ENCODE data around the gene CCDC68.

The CCDC68 gene

GRCh38 chr18:54914816-54915215 lies 44.4 kb downstream of the CCDC68 start:
- no peak for DNase-seq

GRCh38 chr18:54911551-54911950 lies 47.7 kb downstream of the CCDC68 start:
- no peak for DNase-seq

GRCh38 chr18:54910161-54910919 lies 48.9 kb downstream of the CCDC68 start:
- no peak for DNase-seq

GRCh38 chr18:54909538-54909937 lies 49.7 kb downstream of the CCDC68 start:
- DNase-seq, result no peak

DNA sequence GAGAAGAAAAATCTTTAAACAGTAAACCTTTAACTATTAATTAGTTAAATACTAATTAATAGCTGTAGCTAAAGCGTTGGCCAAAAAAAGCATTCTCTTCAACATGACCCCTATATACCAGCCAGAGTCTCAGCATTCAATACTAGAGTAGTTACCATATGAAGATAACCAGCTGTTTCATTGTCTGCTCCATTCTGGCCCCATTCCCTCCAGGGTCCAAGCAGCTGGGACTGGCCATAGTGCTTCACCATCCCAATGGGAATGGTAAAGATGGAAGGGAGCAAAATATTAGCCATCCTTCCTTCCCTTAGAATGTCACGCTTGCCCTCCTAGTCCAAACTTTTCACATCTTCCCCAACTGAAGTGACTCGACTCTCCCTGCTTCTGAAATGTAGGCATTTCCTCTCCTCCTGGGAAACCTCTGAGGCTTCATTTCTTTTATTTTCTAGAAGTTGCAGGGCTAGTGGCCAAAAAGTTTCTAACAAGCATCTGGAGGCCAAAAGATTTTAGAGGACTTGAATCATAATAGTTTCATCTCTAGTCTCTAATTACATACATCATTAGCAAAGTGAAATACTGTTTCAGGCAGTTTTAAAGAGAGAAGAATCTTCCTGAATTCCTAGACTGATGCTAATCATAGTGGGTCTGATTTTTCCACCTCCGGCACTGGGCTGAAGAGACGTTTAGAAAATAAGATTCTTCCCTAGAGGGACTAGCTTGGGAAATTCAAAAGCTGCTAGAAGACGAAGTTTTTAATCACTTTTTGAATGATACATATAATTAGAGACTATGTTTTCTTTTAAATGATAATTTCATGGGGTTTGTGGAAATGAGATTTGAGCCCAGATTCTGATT lies 52.7 kb downstream of the CCDC68 start:
- no peak for DNase-seq

DNA sequence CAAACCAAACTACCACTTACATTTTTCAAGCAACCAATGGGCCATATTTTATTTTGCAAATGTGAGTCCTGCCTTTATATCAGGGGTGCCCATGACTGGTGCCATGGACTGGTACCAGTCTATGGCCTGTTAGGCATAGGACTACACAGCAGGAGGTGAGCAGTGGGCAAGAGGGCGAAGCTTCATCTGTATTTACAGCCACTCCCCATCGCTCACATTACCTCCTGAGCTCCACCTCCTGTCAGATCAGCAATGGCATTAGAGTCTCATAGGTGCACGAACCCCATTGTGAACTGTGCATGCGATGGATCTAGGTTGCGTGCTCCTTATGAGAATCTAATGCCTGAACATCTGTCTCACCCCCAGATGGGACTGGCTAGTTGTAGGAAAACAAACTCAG lies 53.6 kb downstream of the CCDC68 start:
- DNase-seq, result no peak

GRCh38 chr18:54904581-54904980 lies 54.7 kb downstream of the CCDC68 start:
- DNase-seq, result no peak

DNA sequence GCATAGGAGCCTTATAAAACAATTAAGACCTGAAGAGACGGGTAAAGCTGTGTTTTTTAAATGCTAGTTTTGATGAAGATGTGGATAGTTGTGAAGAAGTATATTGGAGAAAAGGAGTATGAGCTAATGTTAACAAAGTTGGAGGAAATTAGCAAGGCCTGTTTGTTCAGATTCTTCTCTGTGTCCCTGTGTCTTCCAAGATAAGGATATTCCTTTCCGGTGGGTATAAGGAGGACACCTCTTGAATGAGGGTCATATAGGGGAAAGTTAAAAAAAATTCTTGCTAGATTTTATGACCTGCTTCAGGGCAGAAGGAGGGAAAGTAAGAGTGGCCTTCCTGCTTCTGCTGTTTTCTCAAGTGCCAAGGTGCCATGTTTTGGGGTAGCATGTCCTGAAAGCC lies 59.0 kb downstream of the CCDC68 start:
- DNase-seq, result no peak

DNA sequence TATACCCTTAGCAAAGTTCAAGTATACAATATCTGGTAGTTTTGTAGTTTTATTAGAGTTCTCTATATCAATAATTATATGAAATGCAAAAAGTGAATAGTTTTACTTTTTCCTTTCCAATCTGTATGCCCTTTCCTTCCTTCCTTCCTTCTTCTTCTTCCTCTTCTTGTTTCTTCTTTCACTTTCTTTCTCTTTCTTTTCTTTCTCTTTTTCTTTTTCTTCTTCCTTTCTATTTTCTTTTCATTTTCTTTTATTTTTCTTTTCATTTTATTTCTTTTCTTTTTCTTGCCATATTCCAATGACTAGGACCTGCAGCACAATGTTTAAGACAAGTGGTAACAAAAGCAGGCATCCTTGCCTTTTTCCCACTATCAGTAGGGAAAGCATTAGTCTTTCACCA lies 59.8 kb downstream of the CCDC68 start:
- DNase-seq, result no peak

GRCh38 chr18:54888933-54889332 lies 70.3 kb downstream of the CCDC68 start:
- no peak for DNase-seq

- DNase-seq, result no peak
These were observed 70.9 kb downstream of the CCDC68 start for GRCh38 chr18:54888378-54888777.

DNA sequence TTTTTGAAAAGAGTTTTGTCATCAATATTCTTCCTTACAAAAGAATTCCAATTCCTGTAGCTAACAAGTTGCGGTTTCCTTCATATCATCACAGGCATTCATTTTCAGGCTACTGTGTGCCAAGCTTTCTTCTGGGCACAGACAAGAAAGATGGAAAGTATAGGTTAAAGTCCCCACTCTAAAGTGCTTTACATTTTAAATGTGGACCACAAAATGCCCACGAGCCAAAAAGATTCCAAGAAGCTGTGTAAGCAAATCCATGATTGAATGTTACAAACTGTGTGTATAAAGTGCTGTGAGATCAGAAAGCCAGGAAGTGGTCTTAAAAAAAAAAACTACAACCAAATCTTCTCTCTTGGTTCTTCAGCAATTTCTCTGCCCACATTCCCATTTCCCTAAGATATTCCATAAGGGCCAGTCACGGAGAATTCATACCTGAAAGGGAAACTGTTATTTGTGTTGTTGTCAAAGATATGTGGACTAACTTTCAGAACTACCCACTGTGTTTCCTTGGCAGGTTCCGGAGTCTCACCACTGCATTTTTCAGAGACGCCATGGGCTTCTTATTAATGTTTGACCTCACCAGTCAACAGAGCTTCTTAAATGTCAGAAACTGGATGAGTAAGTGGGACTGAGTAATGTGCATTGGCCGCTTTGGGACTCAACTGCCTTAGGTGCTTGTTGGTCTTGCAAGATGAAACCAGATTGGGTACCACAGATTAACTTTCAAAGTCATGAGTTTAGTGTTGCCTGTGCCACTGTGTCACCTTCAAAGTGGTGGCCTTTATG lies 75.3 kb downstream of the CCDC68 start:
- no peak for DNase-seq

DNA sequence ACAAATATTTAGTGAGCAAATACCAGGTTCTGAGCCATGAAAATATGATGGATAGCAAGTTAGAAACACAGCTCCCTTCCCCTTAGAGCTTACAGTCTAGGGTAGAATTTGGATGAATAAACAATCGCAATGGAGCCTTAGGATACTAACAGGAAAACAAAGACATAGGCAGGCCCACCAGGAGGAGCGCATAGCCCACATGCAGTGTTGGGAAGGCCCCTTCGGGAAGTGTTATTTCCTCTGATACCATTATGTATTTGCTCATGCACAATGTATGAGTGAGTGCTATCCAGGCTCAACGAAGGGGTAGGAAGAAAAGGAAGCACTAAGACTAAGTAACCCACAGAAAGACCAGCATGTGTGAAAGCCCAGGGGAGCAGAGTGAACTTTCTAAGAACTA lies 76.9 kb downstream of the CCDC68 start:
- DNase-seq, result no peak

DNA sequence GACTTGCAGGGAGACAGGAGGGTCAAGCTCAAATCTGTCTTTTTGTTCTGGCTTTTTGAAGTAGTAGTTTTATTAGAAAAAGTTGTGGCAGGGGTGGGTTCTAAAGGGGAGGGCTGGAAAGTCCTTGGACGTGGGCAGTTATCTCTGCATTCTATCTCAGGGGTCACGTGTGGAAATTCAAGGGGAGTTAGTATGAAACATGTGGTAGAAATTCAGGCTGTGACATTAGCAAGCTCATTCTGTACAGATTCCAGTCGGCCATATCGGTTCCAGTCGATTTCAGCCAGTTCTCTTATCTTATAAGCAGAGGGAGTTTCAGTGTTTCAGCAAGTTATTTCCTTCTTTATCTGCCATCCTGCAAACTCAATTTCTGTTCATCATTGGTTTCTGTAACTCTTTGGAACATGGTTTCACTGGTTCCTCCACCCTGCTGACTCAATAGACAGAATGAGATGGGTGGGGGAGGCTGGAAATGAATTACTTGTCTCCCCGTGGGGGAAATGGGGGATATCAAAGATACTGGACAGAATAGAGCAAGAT lies 78.0 kb downstream of the CCDC68 start:
- no peak for DNase-seq

DNA sequence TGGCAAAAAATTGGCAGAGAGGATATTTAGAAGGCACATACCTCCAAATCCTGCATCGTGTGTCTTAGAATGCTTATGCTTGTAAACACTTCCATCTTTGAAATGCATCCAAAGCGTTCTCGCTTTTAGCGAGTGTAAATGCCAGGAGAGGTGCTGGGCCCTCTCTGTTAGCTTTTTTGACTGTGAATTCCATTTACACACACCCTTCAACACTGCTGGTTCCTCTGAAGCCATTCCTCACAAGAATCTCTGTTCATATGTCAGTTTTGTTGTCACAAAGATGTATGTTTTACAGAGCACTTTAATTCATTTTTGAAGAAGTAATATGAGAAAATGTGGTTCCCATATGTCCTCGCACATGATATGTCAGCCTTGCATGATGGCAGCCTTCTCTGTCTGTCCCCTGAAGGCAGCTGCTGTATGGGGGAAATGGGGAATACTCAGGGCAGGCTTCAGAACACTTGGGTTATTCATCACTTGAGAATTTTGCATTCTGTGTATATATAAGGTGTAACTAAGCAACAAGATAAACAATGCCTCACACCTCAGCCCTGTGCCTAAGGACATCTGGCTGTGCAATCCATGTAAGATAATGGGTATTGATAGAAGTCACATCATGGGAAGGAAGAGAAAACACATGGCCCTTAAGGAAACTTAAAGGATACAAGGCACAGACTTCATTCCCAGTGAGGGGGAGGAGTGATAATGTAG lies 78.7 kb downstream of the CCDC68 start:
- no peak for DNase-seq

DNA sequence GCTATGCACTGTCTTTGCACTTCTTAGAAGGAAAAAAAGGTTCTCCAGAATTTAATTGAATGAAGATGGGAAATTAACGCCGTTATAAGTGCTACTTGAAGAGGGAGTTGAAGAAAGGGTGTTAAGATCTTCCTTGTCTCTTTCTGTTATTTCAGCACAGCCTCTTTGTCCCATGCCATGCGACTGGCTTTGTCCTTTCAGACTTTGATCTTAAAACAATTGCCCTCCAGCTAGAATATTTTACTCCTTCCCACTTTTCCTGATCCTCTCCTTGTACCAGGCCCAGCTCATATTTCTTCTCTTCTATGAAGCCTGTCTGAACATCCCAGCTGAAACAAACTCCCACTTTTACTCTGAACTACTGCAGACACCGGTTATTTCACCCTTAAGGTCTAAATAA lies 79.6 kb downstream of the CCDC68 start:
- no peak for DNase-seq

- no peak for DNase-seq
These were observed 80.5 kb downstream of the CCDC68 start for GRCh38 chr18:54878659-54879358.

DNA sequence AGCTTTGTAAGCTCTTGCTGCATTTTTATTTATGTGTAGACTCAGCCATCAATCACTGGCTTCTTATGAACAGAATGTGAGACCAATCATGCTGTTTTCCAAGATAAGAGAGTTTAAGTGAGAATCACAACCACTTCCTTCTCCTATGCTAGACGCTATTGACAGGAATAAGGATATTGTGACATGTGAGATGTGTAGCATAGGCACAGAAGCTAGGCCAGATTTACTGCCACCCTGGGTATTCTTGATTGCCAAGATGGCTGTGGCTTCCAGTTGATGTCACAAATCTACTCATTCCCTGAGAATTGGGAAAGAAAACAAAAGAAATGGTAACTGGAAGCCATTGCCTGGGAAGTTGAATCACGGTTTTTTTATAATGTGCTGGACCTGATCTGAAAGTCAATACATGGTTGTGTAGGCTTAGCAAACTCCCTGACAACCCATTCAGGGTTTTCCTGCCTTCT lies 81.1 kb downstream of the CCDC68 start:
- no peak for DNase-seq

DNA sequence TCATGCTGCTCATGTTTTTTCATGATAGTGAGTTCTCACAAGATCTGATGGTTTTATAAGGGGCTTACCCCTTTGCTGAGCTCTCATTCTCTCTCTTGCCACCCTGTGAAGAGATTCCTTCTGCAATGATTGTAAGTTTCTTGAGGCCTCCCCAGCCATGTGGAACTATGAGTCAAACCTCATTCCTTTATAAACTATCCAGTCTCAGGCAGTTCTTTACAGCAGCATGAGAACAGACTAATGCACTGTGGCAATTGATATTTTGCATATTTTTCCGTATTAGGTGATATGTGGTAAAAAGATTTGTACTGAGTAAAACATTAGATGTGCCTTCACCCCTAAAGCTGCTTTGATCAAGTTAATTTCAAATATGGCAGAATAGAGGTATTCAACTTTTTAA lies 82.2 kb downstream of the CCDC68 start:
- DNase-seq, result no peak

GRCh38 chr18:54875063-54875462 lies 84.2 kb downstream of the CCDC68 start:
- DNase-seq, result no peak

- DNase-seq, result no peak
These were observed 85.4 kb downstream of the CCDC68 start for GRCh38 chr18:54873884-54874255.

DNA sequence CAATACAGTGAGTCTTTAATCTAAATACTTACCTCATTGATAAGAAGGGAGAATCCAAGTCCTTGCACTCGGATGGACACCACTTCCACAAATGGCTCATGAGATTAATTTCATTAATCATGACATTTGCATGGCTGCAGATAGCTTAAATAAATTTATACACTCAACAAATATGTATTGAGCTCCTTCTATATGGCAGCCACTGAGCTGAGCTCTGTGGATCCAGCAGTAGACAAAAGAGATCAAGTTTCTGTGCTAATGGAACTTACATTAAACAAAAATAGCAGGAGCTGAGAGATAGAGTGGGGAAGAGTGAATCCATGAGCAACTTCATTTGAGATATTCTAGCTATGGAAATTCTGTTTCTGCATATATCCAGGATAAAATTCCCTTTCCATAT lies 86.6 kb downstream of the CCDC68 start:
- no peak for DNase-seq

All from T-helper 1 cell (primary cell).